Peyer's patch (tissue), 4 donors: Measurements from ENCODE around the gene KLK7.

Source experiments
- CTCF ChIP-seq, 6 experiments: fragments of 450-650 bp in 4 of 6; fragments of 200-600 bp in 2 of 6; sonication (generic) in 1 of 6; IDR thresholded peaks; one replicate each; pipeline ENCODE4 v1.5.1; 2017 to 2019; ENCODE audit warnings: antibody characterized with exemption in 6 of 6, mild to moderate bottlenecking in 3 of 6, moderate library complexity in 1 of 6
- POLR2A ChIP-seq, 2 donors: fragments of 450-650 bp; IDR thresholded peaks; one replicate each; pipeline ENCODE4 v1.5.1; 2017; ENCODE audit warnings: antibody characterized with exemption in 2 of 2, mild to moderate bottlenecking in 2 of 2, moderate library complexity in 2 of 2

DNA sequence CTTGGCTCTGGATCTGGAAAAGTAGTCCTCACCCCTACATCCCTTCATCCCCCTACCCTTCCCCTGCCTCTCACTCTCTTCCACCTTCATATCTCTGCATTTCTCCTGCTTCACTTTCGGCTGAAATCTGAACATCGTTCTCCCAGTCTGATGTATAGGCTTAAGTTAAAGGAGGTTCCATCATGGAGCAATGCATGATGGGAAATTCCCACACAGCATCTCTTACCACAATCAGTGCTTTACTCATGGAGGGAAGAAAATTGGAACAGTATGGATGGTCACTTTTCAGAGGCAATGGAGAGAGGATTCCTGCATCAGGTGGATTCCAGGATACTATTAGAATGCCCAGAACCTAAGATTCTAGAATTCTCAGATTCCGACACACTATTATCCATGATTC lies 23.8 kb upstream of the KLK7 start:
- TF ChIP-seq CTCF (IDR thresholded peaks at IDR 0.05) (no peak), POLR2A (IDR thresholded peaks at IDR 0.05) (no peak)
